Mucosa of gallbladder (tissue), 1 donor: ENCODE data around the gene AKR1C4. TPM values are rescaled to one million over a fixed set of nuclear protein-coding genes. Genes with fewer than 3 reads are reported as not detected.
A peak's percentile ranks its signal among the peaks of the same experiment; 100 is the strongest.
"Not testable (repeated sequence)": the region's sequence is repeated elsewhere in the genome, so short reads cannot be mapped to it uniquely, and the experiment has no call there.

Source experiments
- DNase-seq: peaks from one replicate; pipeline ENCODE4 v3.0.0-alpha.2; 2020; ENCODE audit warnings: low spot score
- total RNA-seq: library from RNA; stranded (reverse); gene quantifications from one replicate; pipeline ENCODE4 v1.2.1, GENCODE V29; 2021
- donor health status: DM: no; HTN: no; CAD: no.

AKR1C4 gene
- total RNA-seq, 1 donor from 2014 or later = 9.1 TPM

- DNase-seq = no peak
Measured at GRCh38 chr10:5206799-5207198, 10.2 kb downstream of the AKR1C4 start.

GRCh38 chr10:5209776-5210175 lies 13.1 kb downstream of the AKR1C4 start:
- DNase-seq = not testable (repeated sequence)

GRCh38 chr10:5210261-5210660 lies 13.6 kb downstream of the AKR1C4 start:
- not testable (repeated sequence) for DNase-seq

- no peak for DNase-seq
Measured at GRCh38 chr10:5211696-5212536, 15.3 kb downstream of the AKR1C4 start.

DNA sequence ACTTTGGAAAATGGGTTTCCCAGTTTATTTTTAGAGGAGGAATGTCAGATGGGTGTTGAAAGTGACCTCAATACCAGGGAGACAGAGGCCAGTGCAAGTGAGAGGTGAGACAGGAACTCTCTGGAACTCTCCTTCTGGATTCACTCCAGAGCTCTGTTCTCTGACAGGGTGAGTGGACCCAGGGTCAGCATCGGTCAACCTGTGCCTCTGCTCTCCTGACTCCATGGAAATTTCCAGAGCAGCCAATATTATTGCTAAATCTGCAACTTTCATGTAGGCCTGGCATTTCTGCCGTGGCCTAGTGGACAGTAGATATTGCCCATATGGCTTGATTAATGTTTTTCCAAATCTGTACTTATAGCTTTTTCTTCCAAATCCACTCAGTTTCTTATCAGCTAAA lies 20.2 kb downstream of the AKR1C4 start:
- DNase-seq = no peak

- DNase-seq = no peak
Measured at GRCh38 chr10:5219262-5219661, 22.6 kb downstream of the AKR1C4 start.

DNA sequence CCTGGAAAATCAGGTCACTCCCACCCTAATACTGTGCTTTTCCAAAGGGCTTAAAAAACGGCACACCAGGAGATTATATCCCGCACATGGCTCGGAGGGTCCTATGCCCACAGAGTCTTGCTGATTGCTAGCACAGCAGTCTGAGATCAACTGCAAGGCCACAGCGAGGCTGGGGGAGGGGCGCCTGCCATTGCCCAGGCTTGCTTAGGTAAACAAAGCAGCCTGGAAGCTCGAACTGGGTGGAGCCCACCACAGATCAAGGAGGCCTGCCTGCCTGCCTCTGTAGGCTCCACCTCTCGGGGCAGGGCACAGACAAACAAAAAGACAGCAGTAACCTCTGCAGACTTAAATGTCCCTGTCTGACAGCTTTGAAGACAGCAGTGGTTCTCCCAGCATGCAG lies 26.3 kb downstream of the AKR1C4 start:
- not testable (repeated sequence) for DNase-seq

- DNase-seq = no peak
Measured at GRCh38 chr10:5229019-5229418, 32.4 kb downstream of the AKR1C4 start.

DNA sequence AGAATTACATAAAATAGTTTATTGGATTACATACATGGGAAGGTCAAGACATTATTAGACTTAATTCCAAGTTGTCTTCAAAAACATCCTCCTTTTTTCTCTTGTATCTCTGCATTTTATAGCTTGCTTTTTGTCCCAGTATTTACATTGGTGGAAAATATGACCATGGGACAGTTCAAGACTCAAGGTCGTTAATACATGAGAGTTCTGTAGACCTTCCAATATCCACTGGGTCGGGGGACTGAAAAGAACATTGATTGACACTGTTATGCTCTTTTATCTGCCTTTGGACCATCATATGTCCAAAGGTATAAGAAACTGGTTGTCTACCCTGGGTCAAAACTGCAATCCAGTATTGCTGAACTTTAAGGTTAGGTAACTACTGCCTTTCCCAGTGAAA lies 36.7 kb downstream of the AKR1C4 start:
- no peak for DNase-seq

DNA sequence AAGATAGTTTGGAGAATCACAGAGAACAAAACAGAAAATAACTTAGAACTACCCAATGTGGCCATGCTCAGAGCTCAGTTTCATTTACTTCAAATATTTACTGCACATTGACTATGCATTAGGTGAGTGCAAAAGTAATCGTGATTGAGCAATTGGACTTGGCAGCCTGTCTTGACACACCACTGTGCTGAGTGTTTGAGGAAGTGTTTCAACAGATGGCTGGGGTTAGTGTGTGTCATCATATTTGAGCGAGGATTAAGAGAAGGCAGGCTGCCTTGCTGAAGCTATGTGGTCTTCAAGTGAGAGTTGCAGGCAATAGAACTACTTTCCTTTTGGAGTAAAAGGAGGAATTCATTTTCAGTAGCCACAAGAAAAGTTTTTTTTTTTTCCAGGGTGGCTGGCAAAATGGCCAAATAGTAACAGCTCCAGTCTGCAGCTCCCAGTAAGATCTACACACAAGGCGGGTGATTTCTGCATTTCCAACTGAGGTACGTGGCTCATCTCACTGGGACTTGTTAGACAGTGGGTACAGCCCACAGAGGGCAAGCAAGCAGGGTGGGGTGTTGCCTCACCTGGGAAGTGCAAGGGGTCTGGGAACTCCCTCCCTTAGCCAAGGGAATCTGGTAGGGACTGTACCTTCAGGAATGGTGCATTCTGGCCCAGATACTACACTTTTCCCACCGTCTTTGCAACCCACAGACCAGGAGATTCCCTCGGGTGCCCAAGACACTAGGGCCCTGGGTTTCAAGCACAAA lies 37.6 kb downstream of the AKR1C4 start:
- peak; percentile 75 for DNase-seq

DNA sequence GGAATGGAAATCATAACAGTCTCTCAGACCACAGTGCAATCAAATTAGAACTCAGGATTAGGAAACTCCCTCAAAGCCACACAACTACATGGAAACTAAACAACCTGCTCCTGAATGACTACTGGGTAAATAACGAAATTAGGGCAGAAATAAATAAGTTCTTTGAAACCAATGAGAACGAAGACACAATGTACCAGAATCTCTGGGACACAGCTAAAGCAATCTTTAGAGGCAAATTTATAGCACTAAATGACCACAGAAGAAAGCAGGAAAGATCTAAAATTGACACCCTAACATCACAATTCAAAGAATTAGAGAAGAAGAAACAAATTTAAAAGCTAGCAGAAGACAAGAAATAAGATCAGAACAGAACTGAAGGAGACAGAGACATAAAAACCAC lies 40.9 kb downstream of the AKR1C4 start:
- not testable (repeated sequence) for DNase-seq

DNA sequence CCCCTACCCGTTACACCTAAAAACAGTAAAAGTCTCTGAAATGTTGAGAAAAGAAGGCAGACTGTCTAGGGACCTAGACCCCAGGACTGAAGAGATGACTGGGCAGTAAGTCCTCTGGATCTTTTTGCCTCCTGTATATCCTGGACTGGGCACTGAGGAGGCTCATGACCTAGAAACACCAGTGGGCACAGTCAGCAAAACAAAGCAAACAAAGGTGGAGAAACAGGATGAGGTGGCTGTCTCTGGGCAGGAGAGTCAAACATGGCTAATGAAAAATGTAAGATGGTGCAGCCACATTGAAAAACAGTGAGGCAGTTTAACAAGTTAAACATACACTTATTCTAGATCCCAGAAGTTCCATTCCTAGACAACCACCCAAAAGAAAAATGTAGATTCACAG lies 45.9 kb downstream of the AKR1C4 start:
- no peak for DNase-seq

- no peak for DNase-seq
Measured at GRCh38 chr10:5243521-5243987, 46.9 kb downstream of the AKR1C4 start.

DNA sequence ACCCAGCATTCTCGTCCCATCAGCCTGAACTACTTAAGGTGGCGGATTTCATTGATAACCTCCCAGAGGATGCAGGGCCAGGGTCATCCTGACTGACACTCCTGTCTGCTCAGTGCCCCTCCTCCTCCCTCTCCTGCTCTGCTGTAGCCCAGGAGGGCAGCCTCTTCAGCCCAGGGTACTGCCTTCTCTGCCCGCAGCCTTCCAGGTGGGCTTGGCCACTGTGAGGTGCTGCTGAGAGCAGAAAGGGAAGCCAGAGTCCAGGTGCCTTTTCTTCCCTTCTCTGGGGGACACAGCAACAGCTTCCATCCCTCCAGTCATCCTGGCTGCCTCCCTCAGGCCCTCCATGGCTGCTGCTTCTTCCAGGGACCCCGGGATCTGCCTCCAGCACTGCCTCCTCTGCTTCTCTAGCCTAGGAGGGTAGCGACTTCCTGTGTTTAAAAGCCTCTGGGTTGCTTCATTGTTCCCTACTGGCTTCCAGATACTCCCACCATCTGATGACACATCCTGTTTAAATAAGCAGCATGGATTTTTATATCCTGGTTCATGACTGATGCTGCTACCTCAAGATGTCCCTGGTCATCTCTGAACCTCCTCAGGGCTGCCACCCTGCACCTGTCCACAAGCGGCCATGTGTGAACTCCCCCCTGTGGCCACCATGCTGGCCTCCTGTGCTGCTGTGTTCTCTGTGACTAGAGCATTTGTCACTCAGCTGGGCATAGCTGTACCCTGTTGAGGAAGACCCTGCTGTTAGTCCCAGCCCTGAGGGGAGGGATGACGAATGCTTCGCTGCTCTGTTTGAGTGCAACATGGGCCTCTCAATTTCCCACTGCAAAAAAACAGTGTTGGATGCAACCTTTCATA lies 55.8 kb downstream of the AKR1C4 start:
- no peak for DNase-seq

DNA sequence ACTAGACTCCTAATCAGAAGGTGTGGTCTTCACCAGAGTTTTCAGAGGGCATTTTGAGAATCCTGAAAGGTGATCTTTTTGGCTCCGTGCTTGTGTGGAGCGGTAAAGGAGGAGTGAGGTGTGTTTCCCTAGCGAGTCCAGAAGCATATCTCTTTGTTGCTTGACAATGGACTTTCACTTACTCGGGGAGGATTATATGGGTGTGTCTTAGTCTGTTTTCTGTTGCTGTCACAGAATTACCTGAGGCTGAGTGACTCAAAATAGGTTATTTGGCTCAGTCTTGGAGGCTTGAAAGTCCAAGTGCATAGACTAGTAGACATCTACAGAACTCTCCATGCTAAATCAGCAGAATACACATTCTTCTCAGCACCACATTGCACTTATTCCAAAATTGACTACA lies 57.9 kb downstream of the AKR1C4 start:
- no peak for DNase-seq

GRCh38 chr10:5257768-5258167 lies 61.1 kb downstream of the AKR1C4 start:
- not testable (repeated sequence) for DNase-seq

GRCh38 chr10:5259132-5259951 lies 62.7 kb downstream of the AKR1C4 start:
- DNase-seq = no peak

GRCh38 chr10:5259952-5260578 lies 63.4 kb downstream of the AKR1C4 start:
- no peak for DNase-seq

- no peak for DNase-seq
Measured at GRCh38 chr10:5260828-5261227, 64.2 kb downstream of the AKR1C4 start.

DNA sequence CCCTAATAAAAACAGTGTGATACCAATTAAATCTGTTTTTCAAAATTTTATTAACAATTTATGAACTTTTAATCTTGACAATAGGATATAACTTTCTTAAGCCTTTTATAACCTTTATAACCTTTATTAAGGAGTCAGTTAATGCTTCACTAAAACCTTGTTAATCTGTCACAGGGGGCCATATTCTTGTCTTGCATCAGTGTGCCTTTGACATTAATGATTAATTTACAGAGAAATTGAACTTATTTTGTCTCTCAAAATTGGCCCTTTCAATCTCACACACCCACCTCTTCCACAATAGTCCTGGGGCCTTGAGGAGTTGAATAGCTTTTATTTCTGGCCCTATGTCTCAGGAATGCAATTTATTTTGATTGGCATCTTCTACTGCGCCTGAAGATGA lies 68.5 kb downstream of the AKR1C4 start:
- no peak for DNase-seq

- no peak for DNase-seq
Measured at GRCh38 chr10:5266351-5266750, 69.7 kb downstream of the AKR1C4 start.
